Ishikawa (cell line): ENCODE results near the gene CPXM1.

Experiments
- CEBPB ChIP-seq: IDR thresholded peaks from 2 replicates; pipeline ENCODE4 v1.6.1; 2012
- CREB1 ChIP-seq: IDR thresholded peaks from 2 replicates; pipeline ENCODE4 v1.6.1; 2012; ENCODE audit warnings: low read depth
- EGR1 ChIP-seq: IDR thresholded peaks from 2 replicates; pipeline ENCODE4 v1.6.1; 2012
- EP300 ChIP-seq: IDR thresholded peaks from 2 replicates; pipeline ENCODE4 v1.6.1; 2012; ENCODE audit warnings: borderline replicate concordance
- FOXM1 ChIP-seq: IDR thresholded peaks from 2 replicates; pipeline ENCODE4 v1.6.1; 2012; ENCODE audit warnings: low read depth, borderline replicate concordance
- NFIC ChIP-seq: IDR thresholded peaks from 2 replicates; pipeline ENCODE4 v1.6.1; 2012
- RAD21 ChIP-seq: IDR thresholded peaks from 2 replicates; pipeline ENCODE4 v1.6.1; 2012; ENCODE audit warnings: low read depth
- REST ChIP-seq: IDR thresholded peaks from 2 replicates; pipeline ENCODE4 v1.6.1; 2012; ENCODE audit warnings: low read depth, mild to moderate bottlenecking
- TAF1 ChIP-seq: IDR thresholded peaks from 2 replicates; pipeline ENCODE4 v1.6.1; 2012; ENCODE audit warnings: low read depth, mild to moderate bottlenecking
- TCF12 ChIP-seq: IDR thresholded peaks from 2 replicates; pipeline ENCODE4 v1.6.1; 2012; ENCODE audit warnings: low read depth
- TEAD4 ChIP-seq: IDR thresholded peaks from 2 replicates; pipeline ENCODE4 v1.6.1; 2012
- YY1 ChIP-seq: IDR thresholded peaks from 2 replicates; pipeline ENCODE4 v1.6.1; 2012; ENCODE audit warnings: low read depth
- ZBTB7A ChIP-seq: IDR thresholded peaks from 2 replicates; pipeline ENCODE4 v1.6.1; 2012; ENCODE audit warnings: low read depth
- TF ChIP-seq, protein P1 (sequence below): IDR thresholded peaks from 2 replicates; pipeline ENCODE4 v1.6.1; 2012
- TF ChIP-seq, protein P2 (sequence below): IDR thresholded peaks from 2 replicates; pipeline ENCODE4 v1.6.1; 2012

Gene CPXM1

GRCh38 chr20:2817341-2817726, 16.9 kb upstream of the CPXM1 start:
- TF ChIP-seq REST (no peak), TAF1 (no peak), EP300 (no peak), TCF12 (no peak), ZBTB7A (no peak), RAD21 (no peak), EGR1 (no peak), CEBPB (no peak), TEAD4 (no peak), CREB1 (no peak), NFIC (no peak), YY1 (no peak), FOXM1 (no peak)
- TF ChIP-seq, protein P1, sequence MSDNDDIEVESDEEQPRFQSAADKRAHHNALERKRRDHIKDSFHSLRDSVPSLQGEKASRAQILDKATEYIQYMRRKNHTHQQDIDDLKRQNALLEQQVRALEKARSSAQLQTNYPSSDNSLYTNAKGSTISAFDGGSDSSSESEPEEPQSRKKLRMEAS = no peak
- TF ChIP-seq, protein P2, sequence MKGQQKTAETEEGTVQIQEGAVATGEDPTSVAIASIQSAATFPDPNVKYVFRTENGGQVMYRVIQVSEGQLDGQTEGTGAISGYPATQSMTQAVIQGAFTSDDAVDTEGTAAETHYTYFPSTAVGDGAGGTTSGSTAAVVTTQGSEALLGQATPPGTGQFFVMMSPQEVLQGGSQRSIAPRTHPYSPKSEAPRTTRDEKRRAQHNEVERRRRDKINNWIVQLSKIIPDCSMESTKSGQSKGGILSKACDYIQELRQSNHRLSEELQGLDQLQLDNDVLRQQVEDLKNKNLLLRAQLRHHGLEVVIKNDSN = no peak

- TF ChIP-seq CEBPB = no peak
- no peak for TF ChIP-seq TCF12
- TF ChIP-seq, protein P2 = no peak
- TF ChIP-seq FOXM1 = no peak
- TF ChIP-seq NFIC = no peak
- no peak for TF ChIP-seq YY1
- TF ChIP-seq TEAD4 = no peak
- TF ChIP-seq, protein P1 = no peak
- no peak for TF ChIP-seq REST
- no peak for TF ChIP-seq EP300
- no peak for TF ChIP-seq RAD21
- no peak for TF ChIP-seq CREB1
- TF ChIP-seq ZBTB7A = no peak
- no peak for TF ChIP-seq EGR1
Observed at GRCh38 chr20:2816583-2817340, 16.3 kb upstream of the CPXM1 start.

DNA sequence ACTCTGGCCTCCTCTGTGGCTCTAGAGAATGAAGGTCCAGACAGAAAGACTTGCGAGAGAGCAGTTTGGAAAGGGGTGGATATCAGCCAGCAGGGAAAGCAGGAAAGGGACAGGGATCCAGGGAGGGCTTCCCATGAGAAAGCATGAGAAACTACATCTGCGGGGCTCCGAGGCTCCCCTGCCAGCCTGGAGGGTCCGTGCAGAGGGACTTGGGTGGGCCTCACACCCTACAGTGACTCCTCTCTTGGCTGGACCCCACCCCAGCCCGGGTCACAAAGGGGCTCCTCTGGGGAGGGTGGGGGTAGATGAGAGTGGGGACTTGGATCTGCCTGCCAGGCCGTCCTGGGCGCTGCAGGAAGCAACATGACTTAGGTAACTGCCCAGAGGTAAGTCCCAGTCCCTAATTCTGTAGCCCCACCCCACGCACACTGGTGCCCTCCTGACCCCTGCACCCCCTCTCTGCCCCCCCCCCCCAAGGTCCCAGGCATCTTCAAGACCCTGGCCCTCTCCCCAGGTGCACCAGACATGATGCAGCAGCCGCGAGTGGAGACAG, 15.7 kb upstream of the CPXM1 start, which contains the start of gene TMEM239:
TMEM239 (plus strand) TSS at position 335 of the 553 bp plus-strand sequence; CDS start at position 526, 191 bp downstream.
- TF ChIP-seq TEAD4 (no peak), TCF12 (no peak), EGR1 (no peak), CEBPB (no peak), REST (no peak), EP300 (no peak), NFIC (no peak), ZBTB7A (no peak), CREB1 (no peak), RAD21 (no peak), YY1 (no peak), FOXM1 (no peak), TAF1 (no peak)
- TF ChIP-seq, protein P1 = no peak
- TF ChIP-seq, protein P2 = no peak
